Stimulated activated naive CD8-positive, alpha-beta T cell treated with anti-CD3 and anti-CD28 coated beads, Interleukin-15, Interleukin-2, amounts not matched to agents 100 ng/mL and 50 ng/mL, for 24 hours (primary cell): ENCODE results near the gene ROPN1L.

ENCODE experiments used
- H3K27ac Mint-ChIP-seq: one replicate; pipeline ENCODE4 v1.8.0; 2021; ENCODE audit warnings: mild to moderate bottlenecking, mixed read lengths
- H3K27me3 Mint-ChIP-seq: one replicate; pipeline ENCODE4 v1.8.0; 2021; ENCODE audit warnings: mixed read lengths
- H3K36me3 Mint-ChIP-seq: one replicate; pipeline ENCODE4 v1.8.0; 2021; ENCODE audit warnings: low read depth, mixed read lengths
- H3K4me1 Mint-ChIP-seq: one replicate; pipeline ENCODE4 v1.8.0; 2021; ENCODE audit warnings: low read depth, mixed read lengths
- H3K4me3 Mint-ChIP-seq: one replicate; pipeline ENCODE4 v1.8.0; 2021; ENCODE audit warnings: mild to moderate bottlenecking, mixed read lengths
- H3K9me3 Mint-ChIP-seq: one replicate; pipeline ENCODE4 v1.8.0; 2021; ENCODE audit warnings: mixed read lengths

Gene ROPN1L

GRCh38 chr5:10460252-10460906 lies 18.7 kb downstream of the ROPN1L start:
- Mint-ChIP-seq H3K27ac (no peak overlapping the region), H3K4me3 (no peak overlapping the region), H3K27me3 (no peaks in the 10 kb centered on the region), H3K9me3 (no peaks in the 10 kb centered on the region), H3K36me3 (no peaks in the 10 kb centered on the region), H3K4me1 (no peaks in the 10 kb centered on the region)

DNA sequence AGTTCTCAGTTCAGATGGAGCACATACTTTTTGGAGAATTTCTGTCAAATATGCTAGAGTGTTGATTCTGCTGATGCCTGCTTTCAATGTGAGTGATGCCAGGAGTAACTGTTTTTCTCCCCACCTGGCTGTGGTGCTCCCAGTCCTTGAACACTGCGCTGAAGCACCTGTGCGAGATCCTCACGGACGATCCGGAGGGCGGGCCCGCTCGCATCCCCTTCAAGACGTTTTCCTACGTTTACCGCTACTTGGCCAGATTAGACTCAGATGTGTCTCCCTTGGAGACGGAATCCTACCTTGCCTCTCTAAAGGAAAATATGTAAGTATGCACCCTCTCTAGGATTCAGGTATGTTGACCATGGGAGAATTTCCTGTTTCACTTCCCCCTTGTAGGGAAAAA lies 19.4 kb downstream of the ROPN1L start:
- H3K36me3 Mint-ChIP-seq: no peaks in the 10 kb centered on the region
- no peaks in the 10 kb centered on the region for H3K27me3 Mint-ChIP-seq
- no peaks in the 10 kb centered on the region for H3K4me1 Mint-ChIP-seq
- H3K9me3 Mint-ChIP-seq: no peaks in the 10 kb centered on the region
- no peak overlapping the region for H3K27ac Mint-ChIP-seq
- no peak overlapping the region for H3K4me3 Mint-ChIP-seq

GRCh38 chr5:10461904-10462555 lies 20.4 kb downstream of the ROPN1L start:
- no peaks in the 10 kb centered on the region for H3K36me3 Mint-ChIP-seq
- no peak overlapping the region for H3K4me3 Mint-ChIP-seq
- H3K4me1 Mint-ChIP-seq: peaks cover 2% of the 10 kb centered on the region
- no peak overlapping the region for H3K27ac Mint-ChIP-seq
- no peaks in the 10 kb centered on the region for H3K9me3 Mint-ChIP-seq
- H3K27me3 Mint-ChIP-seq: no peaks in the 10 kb centered on the region

DNA sequence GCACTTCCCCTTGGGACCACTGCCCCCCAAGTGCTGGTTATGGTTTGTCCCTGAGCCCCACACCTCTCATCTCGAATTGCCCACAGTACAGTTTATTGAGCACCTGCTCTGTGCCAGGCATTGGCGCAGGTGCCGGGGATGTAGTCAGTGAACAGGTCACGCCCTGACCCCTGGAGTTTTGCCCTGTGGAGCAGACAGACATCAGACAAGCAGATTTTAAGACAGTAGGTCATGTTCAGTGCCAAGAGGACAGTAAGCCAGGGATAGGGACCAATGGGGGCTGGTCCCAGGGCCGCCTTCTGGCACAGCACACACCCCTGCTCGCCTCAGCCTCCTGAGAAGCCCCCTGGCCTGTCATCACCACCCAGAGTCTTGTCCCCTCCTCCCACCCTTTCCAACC lies 21.9 kb downstream of the ROPN1L start:
- no peak overlapping the region for H3K4me3 Mint-ChIP-seq
- H3K27me3 Mint-ChIP-seq: no peaks in the 10 kb centered on the region
- no peaks in the 10 kb centered on the region for H3K36me3 Mint-ChIP-seq
- peaks cover 9% of the 10 kb centered on the region for H3K4me1 Mint-ChIP-seq
- H3K9me3 Mint-ChIP-seq: no peaks in the 10 kb centered on the region
- H3K27ac Mint-ChIP-seq: no peak overlapping the region

GRCh38 chr5:10464173-10464572 lies 22.5 kb downstream of the ROPN1L start:
- H3K4me3 Mint-ChIP-seq: no peak overlapping the region
- H3K4me1 Mint-ChIP-seq: peaks cover 9% of the 10 kb centered on the region
- H3K36me3 Mint-ChIP-seq: no peaks in the 10 kb centered on the region
- H3K9me3 Mint-ChIP-seq: no peaks in the 10 kb centered on the region
- H3K27ac Mint-ChIP-seq: no peak overlapping the region
- H3K27me3 Mint-ChIP-seq: no peaks in the 10 kb centered on the region

GRCh38 chr5:10465726-10466125 lies 24.0 kb downstream of the ROPN1L start:
- H3K36me3 Mint-ChIP-seq: no peaks in the 10 kb centered on the region
- H3K4me3 Mint-ChIP-seq: no peak overlapping the region
- no peaks in the 10 kb centered on the region for H3K27me3 Mint-ChIP-seq
- peaks cover 9% of the 10 kb centered on the region for H3K4me1 Mint-ChIP-seq
- no peak overlapping the region for H3K27ac Mint-ChIP-seq
- H3K9me3 Mint-ChIP-seq: no peaks in the 10 kb centered on the region

DNA sequence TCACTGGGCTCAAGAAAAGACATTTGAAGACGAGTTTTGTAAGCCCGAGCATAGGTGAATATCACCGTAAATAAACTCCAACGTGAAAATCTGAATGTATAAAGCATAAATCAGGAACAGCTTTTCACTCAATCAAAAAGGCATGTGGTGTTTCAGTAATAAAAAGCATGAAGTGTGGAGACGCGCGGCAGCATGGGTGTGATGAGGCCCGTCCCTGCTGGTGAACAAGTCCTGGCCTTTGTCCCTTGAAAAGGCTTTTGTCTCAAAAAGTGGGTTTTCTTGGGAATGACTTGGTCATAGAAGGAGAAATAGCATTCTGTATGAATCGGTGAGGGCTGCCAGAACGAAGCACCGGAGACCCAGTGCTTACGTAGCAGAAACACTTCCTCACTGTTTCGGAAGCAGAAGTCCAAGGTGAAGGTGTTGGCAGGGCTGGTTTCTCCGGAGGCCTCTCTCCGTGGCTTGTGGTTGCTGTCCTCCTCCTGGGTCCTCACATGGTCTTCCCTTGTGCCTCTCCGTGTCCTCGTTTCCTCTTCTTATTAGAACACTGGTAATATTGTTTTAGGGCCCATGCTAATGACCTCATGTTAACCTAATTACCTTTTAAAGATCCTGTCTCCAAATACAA lies 24.9 kb downstream of the ROPN1L start:
- Mint-ChIP-seq H3K4me1 (peaks cover 9% of the 10 kb centered on the region), H3K36me3 (no peaks in the 10 kb centered on the region), H3K27ac (no peak overlapping the region), H3K27me3 (no peaks in the 10 kb centered on the region), H3K9me3 (no peaks in the 10 kb centered on the region), H3K4me3 (no peak overlapping the region)

- no peaks in the 10 kb centered on the region for H3K36me3 Mint-ChIP-seq
- no peaks in the 10 kb centered on the region for H3K9me3 Mint-ChIP-seq
- no peak overlapping the region for H3K27ac Mint-ChIP-seq
- H3K27me3 Mint-ChIP-seq: no peaks in the 10 kb centered on the region
- H3K4me1 Mint-ChIP-seq: peaks cover 9% of the 10 kb centered on the region
- no peak overlapping the region for H3K4me3 Mint-ChIP-seq
These were observed 25.9 kb downstream of the ROPN1L start for GRCh38 chr5:10467281-10468198.

DNA sequence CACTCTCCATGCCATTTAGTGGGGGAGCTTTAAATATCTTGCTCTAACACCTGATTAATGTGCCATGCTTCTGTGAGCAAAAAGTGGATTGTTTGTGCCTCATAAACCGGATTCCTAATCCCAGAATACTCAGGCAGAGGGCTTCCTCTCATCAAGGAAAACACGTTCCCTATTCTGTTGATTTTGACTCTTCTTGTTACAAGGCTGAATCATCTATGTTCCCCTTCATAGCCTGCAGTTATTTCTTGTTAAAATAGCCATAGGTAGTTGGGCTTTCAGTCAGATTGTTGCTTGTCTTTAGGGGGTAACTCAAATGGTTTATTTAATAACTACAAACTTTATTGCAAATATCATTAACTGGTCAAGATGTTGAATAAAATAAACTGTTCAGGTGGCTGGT lies 26.6 kb downstream of the ROPN1L start:
- Mint-ChIP-seq H3K4me3 (no peak overlapping the region), H3K36me3 (no peaks in the 10 kb centered on the region), H3K27me3 (no peaks in the 10 kb centered on the region), H3K9me3 (no peaks in the 10 kb centered on the region), H3K4me1 (peaks cover 9% of the 10 kb centered on the region), H3K27ac (no peak overlapping the region)

GRCh38 chr5:10469253-10470050 lies 27.8 kb downstream of the ROPN1L start:
- Mint-ChIP-seq H3K4me1 (peaks cover 9% of the 10 kb centered on the region), H3K36me3 (no peaks in the 10 kb centered on the region), H3K4me3 (no peak overlapping the region), H3K27me3 (no peaks in the 10 kb centered on the region), H3K27ac (no peak overlapping the region), H3K9me3 (no peaks in the 10 kb centered on the region)

DNA sequence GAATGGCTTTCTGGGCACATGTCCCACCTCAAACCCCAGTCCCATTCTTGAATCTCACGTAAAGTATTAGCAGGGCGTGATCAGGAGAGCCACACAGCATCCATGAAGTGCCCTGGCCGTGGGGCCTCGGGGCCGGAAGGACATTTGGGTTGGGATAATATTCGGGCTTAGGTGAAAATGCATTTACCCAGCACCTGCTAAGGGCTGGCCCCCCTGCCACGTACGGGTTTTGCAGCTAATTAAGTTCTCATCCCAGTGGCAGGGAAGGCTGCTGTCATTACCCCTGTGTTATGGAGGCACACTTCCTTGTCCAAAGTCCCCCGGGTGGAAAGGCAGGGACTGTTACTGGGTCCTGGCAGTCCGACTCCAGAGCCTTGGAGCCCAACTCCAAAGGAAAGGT lies 29.0 kb downstream of the ROPN1L start:
- Mint-ChIP-seq H3K4me3 (no peak overlapping the region), H3K9me3 (peaks cover 3% of the 10 kb centered on the region), H3K27ac (no peak overlapping the region), H3K4me1 (peaks cover 9% of the 10 kb centered on the region), H3K27me3 (no peaks in the 10 kb centered on the region), H3K36me3 (no peaks in the 10 kb centered on the region)

GRCh38 chr5:10471677-10472076 lies 30.0 kb downstream of the ROPN1L start:
- Mint-ChIP-seq H3K4me3 (no peak overlapping the region), H3K27me3 (no peaks in the 10 kb centered on the region), H3K9me3 (peaks cover 10% of the 10 kb centered on the region), H3K27ac (no peak overlapping the region), H3K4me1 (peaks cover 9% of the 10 kb centered on the region), H3K36me3 (no peaks in the 10 kb centered on the region)

DNA sequence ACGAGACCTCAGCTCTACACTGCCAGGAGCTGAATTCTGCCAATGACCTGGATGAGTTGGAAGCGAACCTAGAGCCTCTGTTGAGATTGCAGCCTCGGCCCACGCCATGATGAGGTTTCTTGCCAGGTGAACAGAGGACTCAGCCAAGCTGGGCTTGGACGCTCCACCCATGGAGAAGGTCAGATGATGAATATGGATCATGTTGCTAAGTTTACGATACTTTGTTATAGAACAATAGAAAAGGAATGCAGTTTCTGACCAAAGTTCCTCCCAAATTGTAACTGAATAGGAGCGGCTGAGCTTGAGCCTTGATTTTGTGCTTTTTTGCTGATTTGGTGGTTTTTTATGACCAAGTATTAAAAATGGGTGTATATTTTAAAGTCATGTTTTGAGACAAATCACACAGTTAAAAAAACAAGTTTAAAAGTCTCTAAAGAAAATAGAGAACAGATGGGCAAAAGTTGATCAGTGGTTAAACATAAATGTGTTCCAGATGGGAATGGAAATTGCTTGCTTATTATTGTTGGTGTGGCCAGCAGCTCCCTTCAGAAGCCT lies 32.9 kb downstream of the ROPN1L start:
- H3K27ac Mint-ChIP-seq: no peak overlapping the region
- H3K36me3 Mint-ChIP-seq: no peaks in the 10 kb centered on the region
- no peaks in the 10 kb centered on the region for H3K4me1 Mint-ChIP-seq
- no peaks in the 10 kb centered on the region for H3K27me3 Mint-ChIP-seq
- peaks cover 10% of the 10 kb centered on the region for H3K9me3 Mint-ChIP-seq
- no peak overlapping the region for H3K4me3 Mint-ChIP-seq
